GM18909 (cell line): ENCODE results near the gene ALKBH2.
A peak's percentile ranks its signal among the peaks of the same experiment; 100 is the strongest.

ENCODE experiments used
- ATAC-seq: cut with Tn5 transposase; IDR thresholded peaks from one replicate; pipeline ENCODE4 v1.9.1; 2021; ENCODE audit warnings: mild to moderate bottlenecking; ENCODE audit not compliant: unreplicated experiment, poor library complexity

Gene ALKBH2

GRCh38 chr12:109115404-109115757, 22.1 kb upstream of the ALKBH2 start:
- no peak for ATAC-seq

- no peak for ATAC-seq
Observed at GRCh38 chr12:109114644-109115043, 21.4 kb upstream of the ALKBH2 start.

- no peak for ATAC-seq
Observed at GRCh38 chr12:109113661-109114321, 20.5 kb upstream of the ALKBH2 start.

- no peak for ATAC-seq
Observed at GRCh38 chr12:109112720-109113465, 19.6 kb upstream of the ALKBH2 start.

GRCh38 chr12:109110988-109111495, 17.8 kb upstream of the ALKBH2 start:
- peak; percentile 47 for ATAC-seq

- no peak for ATAC-seq
Observed at GRCh38 chr12:109109746-109110350, 16.6 kb upstream of the ALKBH2 start.

GRCh38 chr12:109105176-109105575, 11.9 kb upstream of the ALKBH2 start:
- ATAC-seq = no peak

GRCh38 chr12:109102491-109102890, 9.2 kb upstream of the ALKBH2 start:
- no peak for ATAC-seq

- no peak for ATAC-seq
Observed at GRCh38 chr12:109100741-109101140, 7.5 kb upstream of the ALKBH2 start.

GRCh38 chr12:109099431-109100020, 6.3 kb upstream of the ALKBH2 start:
- ATAC-seq = no peak

GRCh38 chr12:109098651-109099050, 5.4 kb upstream of the ALKBH2 start:
- peak; percentile 7 for ATAC-seq

- peak; percentile 32 for ATAC-seq
Observed at GRCh38 chr12:109098183-109098604, 4.9 kb upstream of the ALKBH2 start.

- peak; percentile 86 for ATAC-seq
Observed at GRCh38 chr12:109097435-109098182, 4.3 kb upstream of the ALKBH2 start, which contains the start of gene UNG. Gene UNG, plus strand, starts transcription at chr12:109097597. Its CDS starts 83 bp downstream, at chr12:109097680.

- no peak for ATAC-seq
Observed at GRCh38 chr12:109097140-109097434, 3.8 kb upstream of the ALKBH2 start.

- ATAC-seq = no peak
Observed at GRCh38 chr12:109092497-109093021, 713 bp downstream of the ALKBH2 start.

- ATAC-seq = no peak
Observed at GRCh38 chr12:109089683-109090082, 3.6 kb downstream of the ALKBH2 start.

- ATAC-seq = no peak
Observed at GRCh38 chr12:109088818-109089217, 4.5 kb downstream of the ALKBH2 start.

- ATAC-seq = no peak
Observed at GRCh38 chr12:109087250-109087649, 6.0 kb downstream of the ALKBH2 start.

- ATAC-seq = no peak
Observed at GRCh38 chr12:109085590-109085989, 7.7 kb downstream of the ALKBH2 start.

- no peak for ATAC-seq
Observed at GRCh38 chr12:109084425-109084824, 8.8 kb downstream of the ALKBH2 start.
